Cardiac ventricle fibroblast (primary cell): ENCODE measurements around the gene CD36. TPM values are rescaled to one million over a fixed set of nuclear protein-coding genes. Genes with fewer than 3 reads are reported as not detected.

Source experiments
- total RNA-seq: library from RNA; depleted of rRNA; stranded (reverse); fragments of >200 nt; gene quantifications from 2 replicates; pipeline ENCODE4 v1.2.3, GENCODE V29; 2015

CD36 gene
- 38.1 and 60.9 TPM in 2 replicates for total RNA-seq

GRCh38 chr7:80637911-80638765, at the start of gene CD36:
Gene CD36 (plus strand): TSS chr7:80638642. CDS start chr7:80646741, 8,099 bp downstream.

Other genes starting within 250 kb of the CD36 start
- not detected in 2 replicates for gene GNAT3, start 126.6 kb upstream of the CD36 start, total RNA-seq